Measurements from ENCODE around the gene FOXP2. TPM values are rescaled to one million over a fixed set of nuclear protein-coding genes. Genes with fewer than 3 reads are reported as not detected.

FOXP2 gene
- total and polyA plus RNA-seq, 10 of the 15 experiments (the other 5 are each of a cell fraction or from before 2014, with no cell fraction given) = 0.99 to 2.5 (median 1.8) TPM

GRCh38 chr7:114487174-114487573, 72.6 kb downstream of the FOXP2 start:
- DNase-seq (ENCODE audit: low read depth, low spot score) (no peak), ATAC-seq (no peak), FAIRE-seq (no peak)
- H2AFZ ChIP-seq (ENCODE audit: control insufficient read depth, low read depth, low read length) = no peak overlapping the region
- H4K20me1 ChIP-seq (ENCODE audit: control insufficient read depth, insufficient read depth) = no peaks in the 10 kb centered on the region
- H3K36me3 ChIP-seq (ENCODE audit: control insufficient read depth in 2 of 2, insufficient read depth in 2 of 2, low read length in 1 of 2) = no peaks in the 10 kb centered on the region
- no peaks in the 10 kb centered on the region for H3K4me1 ChIP-seq (ENCODE audit: control insufficient read depth, insufficient read depth, low read length)
- no peak overlapping the region for H3K4me2 ChIP-seq (ENCODE audit: control insufficient read depth, insufficient read depth)
- H3K9me3 ChIP-seq (replicated peaks; ENCODE audit: control insufficient read depth, insufficient read depth, low read length) = no peaks in the 10 kb centered on the region; the same call in 2 of the 3 replicates
- no peaks in the 10 kb centered on the region for H3K79me2 ChIP-seq (ENCODE audit: control insufficient read depth, insufficient read depth, low read length)
- TF ChIP-seq TBL1XR1 (IDR thresholded peaks at IDR 0.05; ENCODE audit: low read depth, low read length) = no peak
- H3K27ac ChIP-seq (ENCODE audit: control insufficient read depth, insufficient read depth) = no peak overlapping the region
- ChIA-PET CTCF (interaction anchor here (0.9 kb wide), 1 partner anchor 17 kb away, joined by 3 read pairs; no protein-coding TSS in a partner anchor), POLR2A (no interaction called here), RAD21 (ENCODE audit: unreplicated experiment) (no interaction called here), SMC1A (ENCODE audit: uncharacterized antibody, unreplicated experiment) (no interaction called here)
- no peaks in the 10 kb centered on the region for H3K27me3 ChIP-seq (replicated peaks in 1 of 2; ENCODE audit: control insufficient read depth in 2 of 2, insufficient read depth in 2 of 2, low read length in 1 of 2)
- intact Hi-C loops (cut with micrococcal nuclease; ENCODE audit: unreplicated experiment) = no loop called here
- 0% methylated on average over 1 of the region's 1 CpG for WGBS (ENCODE audit: insufficient coverage, insufficient replicate concordance, low lambda C conversion rate, missing lambda C conversion rate)
- no peak overlapping the region for H3K9ac ChIP-seq (ENCODE audit: control insufficient read depth, insufficient read depth, low read length)
- H3K4me3 ChIP-seq = no peak overlapping the region
- in situ Hi-C loops (cut with MboI) = no loop called here
- BruUV-seq (replicated peaks) = no TSS peak

GRCh38 chr7:114488696-114489095, 74.1 kb downstream of the FOXP2 start:
- no peaks in the 10 kb centered on the region; the same call in 2 of the 3 replicates for H3K9me3 ChIP-seq (replicated peaks; ENCODE audit: control insufficient read depth, insufficient read depth, low read length)
- no TSS peak for BruUV-seq (replicated peaks)
- no peak overlapping the region for H3K9ac ChIP-seq (ENCODE audit: control insufficient read depth, insufficient read depth, low read length)
- RAD21 ChIA-PET (ENCODE audit: unreplicated experiment) = no interaction called here
- FAIRE-seq (no peak), DNase-seq (ENCODE audit: low read depth, low spot score) (no peak), ATAC-seq (no peak)
- H3K27ac ChIP-seq (ENCODE audit: control insufficient read depth, insufficient read depth) = no peak overlapping the region
- in situ Hi-C loops (cut with MboI) = no loop called here
- no peak overlapping the region for H3K4me3 ChIP-seq
- POLR2A ChIA-PET = no interaction called here
- no peaks in the 10 kb centered on the region for H3K79me2 ChIP-seq (ENCODE audit: control insufficient read depth, insufficient read depth, low read length)
- intact Hi-C loops (cut with micrococcal nuclease; ENCODE audit: unreplicated experiment) = no loop called here
- no peaks in the 10 kb centered on the region for H3K36me3 ChIP-seq (ENCODE audit: control insufficient read depth in 2 of 2, insufficient read depth in 2 of 2, low read length in 1 of 2)
- WGBS (ENCODE audit: insufficient coverage, insufficient replicate concordance, low lambda C conversion rate, missing lambda C conversion rate) = 0% methylated on average over 2 of the region's 2 CpGs
- no peak overlapping the region for H3K4me2 ChIP-seq (ENCODE audit: control insufficient read depth, insufficient read depth)
- H2AFZ ChIP-seq (ENCODE audit: control insufficient read depth, low read depth, low read length) = no peak overlapping the region
- no peaks in the 10 kb centered on the region for H3K4me1 ChIP-seq (ENCODE audit: control insufficient read depth, insufficient read depth, low read length)
- SMC1A ChIA-PET (ENCODE audit: uncharacterized antibody, unreplicated experiment) = interaction anchor here (0.9 kb wide), 1 partner anchor 271 kb away, joined by 3 read pairs; no protein-coding TSS in a partner anchor
- CTCF ChIA-PET = no interaction called here
- H3K27me3 ChIP-seq (replicated peaks in 1 of 2; ENCODE audit: control insufficient read depth in 2 of 2, insufficient read depth in 2 of 2, low read length in 1 of 2) = no peaks in the 10 kb centered on the region
- no peaks in the 10 kb centered on the region for H4K20me1 ChIP-seq (ENCODE audit: control insufficient read depth, insufficient read depth)
- TF ChIP-seq SP1 (IDR thresholded peaks at IDR 0.05; ENCODE audit: low read depth, low read length) (no peak), ELK1 (IDR thresholded peaks at IDR 0.05; ENCODE audit: low read depth, low read length) (no peak), RCOR1 (conservative IDR thresholded peaks at IDR 0.05; ENCODE audit: low read depth, low read length) (no peak), ZBTB11 (CRISPR knock-in tag; IDR thresholded peaks at IDR 0.05) (no peak), PRDM15 (CRISPR knock-in tag; IDR thresholded peaks at IDR 0.05) (no peak), YBX1 (IDR thresholded peaks at IDR 0.05) (no peak), CHD1 (IDR thresholded peaks at IDR 0.05; ENCODE audit: low read depth, low read length) (no peak), SRF (IDR thresholded peaks at IDR 0.05; ENCODE audit: low read depth in 2 of 2, low read length in 2 of 2) (no peak), GATAD2B (conservative IDR thresholded peaks at IDR 0.05; ENCODE audit: low read depth) (no peak)

Measured in GM12878 (cell line).